Jurkat, Clone E6-1 (cell line): ENCODE results near the gene MOB3B.
"Not testable (repeated sequence)": the region's sequence is repeated elsewhere in the genome, so short reads cannot be mapped to it uniquely, and the experiment has no call there.

Experiments used
- DNase-seq: peaks from one replicate; pipeline ENCODE4 v3.0.0-alpha.2; 2011; ENCODE audit warnings: low read depth, low spot score
- H3K4me3 ChIP-seq: 2 replicates; pipeline ENCODE4 v1.5.1; 2011; ENCODE audit warnings: mild to moderate bottlenecking, low read length, control low read depth, moderate library complexity

Gene MOB3B

DNA sequence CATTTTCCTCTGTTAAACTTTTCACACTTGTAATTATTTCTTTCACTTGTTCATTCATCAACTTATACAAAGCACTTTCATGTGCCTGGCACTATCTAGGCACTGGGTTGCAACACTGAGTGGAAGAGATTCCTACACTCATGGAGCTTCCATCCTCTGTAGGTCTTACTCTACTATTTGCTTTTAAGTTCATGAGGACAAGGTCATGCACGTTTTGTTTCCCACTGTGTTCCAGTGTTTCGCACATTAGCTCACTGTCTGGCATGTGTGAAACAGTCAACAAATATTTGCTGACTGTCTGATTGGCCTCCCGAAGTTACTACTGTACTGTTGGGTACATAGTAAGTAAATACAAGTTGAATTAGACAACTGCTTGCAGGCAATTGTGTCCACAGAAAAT, 93.4 kb downstream of the MOB3B start:
- no peak for DNase-seq
- no peak overlapping the region for H3K4me3 ChIP-seq

DNA sequence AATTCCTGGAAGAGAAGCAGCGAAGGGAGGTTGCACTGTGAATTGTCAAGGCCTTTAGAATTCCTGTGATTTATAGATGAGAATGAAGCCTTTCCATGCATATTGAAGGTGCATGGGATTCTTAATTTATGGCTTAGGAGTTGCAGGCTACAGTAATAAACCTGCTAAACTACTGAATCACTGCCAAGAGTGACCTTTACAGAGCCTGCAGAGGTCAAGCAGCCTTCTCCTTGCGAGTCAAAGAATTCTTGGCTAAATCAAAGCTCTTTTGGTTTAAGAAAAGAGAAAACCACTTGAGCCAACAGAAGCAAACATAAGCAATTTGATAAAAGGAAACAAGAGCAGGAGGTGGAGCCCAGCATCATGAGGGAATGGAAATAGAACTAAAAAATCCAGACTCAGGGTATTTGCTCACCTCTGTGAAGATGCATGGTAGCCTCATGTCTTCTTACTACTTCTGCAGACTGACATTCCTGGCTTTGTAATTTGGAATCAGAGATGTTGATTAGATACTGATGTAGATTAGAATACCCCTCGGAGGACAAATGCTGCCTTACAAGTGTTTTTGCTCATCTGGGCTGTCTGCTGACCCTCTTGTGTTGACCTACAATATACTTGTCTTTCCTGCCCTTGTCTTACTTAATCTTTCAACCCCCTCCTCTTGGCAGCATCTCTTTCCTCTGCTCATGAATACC, 95.8 kb downstream of the MOB3B start:
- DNase-seq: no peak

DNA sequence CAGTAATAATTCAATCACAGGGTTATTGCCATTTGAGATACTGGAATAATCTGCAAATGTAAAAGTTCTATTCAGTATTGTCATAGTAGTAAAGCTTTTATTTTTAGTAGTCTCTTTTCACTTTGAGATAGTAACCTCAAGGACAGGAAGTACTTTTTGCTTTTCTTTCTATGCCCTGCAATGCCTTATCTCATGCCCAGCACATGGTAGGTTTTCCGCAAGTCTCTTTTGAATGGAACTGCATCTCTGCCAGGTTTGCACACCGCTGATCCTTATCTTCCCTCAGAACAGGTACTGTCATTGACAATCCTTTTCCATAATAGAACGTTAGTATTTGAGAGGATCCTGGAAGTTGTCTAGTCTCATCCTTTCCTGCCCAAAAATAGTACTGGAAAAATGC, 97.3 kb downstream of the MOB3B start:
- no peak overlapping the region for H3K4me3 ChIP-seq
- peak; percentile 89 for DNase-seq

More for the DNA sequence above, 95.8 kb downstream of the MOB3B start:
- H3K4me3 ChIP-seq: no peak overlapping the region

GRCh38 chr9:27431543-27432147, 98.0 kb downstream of the MOB3B start:
- DNase-seq: no peak
- no peak overlapping the region for H3K4me3 ChIP-seq

DNA sequence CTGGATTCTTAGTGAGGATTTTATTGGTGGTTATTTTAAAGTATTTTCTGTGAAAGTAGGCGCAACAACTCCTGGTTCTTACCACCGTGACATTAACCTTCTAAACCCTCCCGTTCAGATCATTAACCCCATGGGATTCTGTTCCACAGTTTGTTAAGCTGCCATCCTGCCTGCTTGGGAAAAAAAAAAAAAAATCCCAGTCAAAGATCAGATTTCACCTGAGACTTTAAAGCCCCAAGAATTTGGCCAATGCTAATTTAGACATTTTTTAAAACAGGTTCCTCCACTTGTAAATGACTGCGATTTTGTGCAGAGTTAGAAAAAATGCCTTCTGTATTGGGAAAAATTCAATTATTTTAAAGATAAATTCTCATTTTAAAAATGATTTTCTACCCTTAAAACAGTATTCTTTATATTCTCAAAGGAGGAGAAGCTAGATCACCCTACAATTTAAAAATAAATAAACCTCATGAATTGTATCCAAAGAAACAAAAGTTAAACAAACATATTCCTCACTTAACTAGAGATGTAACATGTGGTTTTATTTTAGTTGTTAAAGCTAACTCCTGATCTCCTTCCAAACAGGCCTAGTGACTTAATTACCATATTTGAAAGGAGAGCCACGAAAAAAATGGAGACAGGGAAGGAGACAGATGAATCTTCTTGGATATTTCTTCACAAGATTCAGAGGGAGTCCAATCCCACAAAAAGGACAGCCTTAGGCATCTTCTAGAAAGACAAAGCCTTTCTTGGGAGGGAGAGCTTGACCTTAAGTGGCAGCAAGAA, 98.7 kb downstream of the MOB3B start:
- DNase-seq: no peak

DNA sequence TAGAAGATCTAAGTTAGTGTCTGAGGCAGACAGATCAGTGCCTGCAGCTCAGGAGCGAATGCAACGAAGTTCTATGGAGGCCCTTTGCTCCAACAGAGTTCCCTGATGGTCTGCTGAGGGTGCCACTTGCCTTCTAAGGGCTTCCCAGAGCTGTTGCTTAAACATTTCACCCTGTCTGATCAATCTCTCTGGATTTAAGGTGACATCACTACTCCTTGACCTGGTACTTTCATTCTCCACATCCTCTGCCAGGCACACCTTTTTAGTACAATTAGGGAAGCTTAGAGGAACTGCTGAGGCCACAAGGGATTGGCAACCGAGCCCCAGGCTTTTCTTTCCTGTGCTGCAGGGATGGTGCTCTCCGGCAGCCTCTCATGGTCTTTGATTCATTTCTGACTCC, 99.7 kb downstream of the MOB3B start:
- DNase-seq: no peak
- H3K4me3 ChIP-seq: no peak overlapping the region

More for the DNA sequence above, 98.7 kb downstream of the MOB3B start:
- H3K4me3 ChIP-seq: no peak overlapping the region

DNA sequence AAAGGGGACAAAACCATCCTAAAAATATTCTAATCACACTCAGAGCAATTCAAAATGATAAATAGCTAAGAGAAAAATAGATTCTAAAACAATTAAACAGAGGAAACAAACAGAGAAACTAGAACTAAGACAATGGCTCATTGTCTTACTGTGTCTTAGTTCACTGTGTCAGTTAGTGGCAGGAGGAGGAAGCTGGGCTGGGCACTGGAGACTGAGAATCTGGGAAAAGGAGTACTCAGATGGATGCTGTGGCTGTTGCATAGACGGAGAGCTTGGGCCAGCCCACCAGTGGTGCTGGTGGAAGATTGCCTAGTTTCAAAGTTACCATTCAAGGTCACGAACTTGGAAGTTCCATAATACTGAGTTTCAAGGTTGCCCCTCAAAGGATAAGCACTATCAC, 100.2 kb downstream of the MOB3B start:
- no peak overlapping the region for H3K4me3 ChIP-seq
- DNase-seq: no peak

- no peak for DNase-seq
- H3K4me3 ChIP-seq: no peak overlapping the region
Measured at GRCh38 chr9:27428551-27428950, 101.1 kb downstream of the MOB3B start.

- no peak overlapping the region for H3K4me3 ChIP-seq
- no peak for DNase-seq
Measured at GRCh38 chr9:27427272-27427643, 102.4 kb downstream of the MOB3B start.

DNA sequence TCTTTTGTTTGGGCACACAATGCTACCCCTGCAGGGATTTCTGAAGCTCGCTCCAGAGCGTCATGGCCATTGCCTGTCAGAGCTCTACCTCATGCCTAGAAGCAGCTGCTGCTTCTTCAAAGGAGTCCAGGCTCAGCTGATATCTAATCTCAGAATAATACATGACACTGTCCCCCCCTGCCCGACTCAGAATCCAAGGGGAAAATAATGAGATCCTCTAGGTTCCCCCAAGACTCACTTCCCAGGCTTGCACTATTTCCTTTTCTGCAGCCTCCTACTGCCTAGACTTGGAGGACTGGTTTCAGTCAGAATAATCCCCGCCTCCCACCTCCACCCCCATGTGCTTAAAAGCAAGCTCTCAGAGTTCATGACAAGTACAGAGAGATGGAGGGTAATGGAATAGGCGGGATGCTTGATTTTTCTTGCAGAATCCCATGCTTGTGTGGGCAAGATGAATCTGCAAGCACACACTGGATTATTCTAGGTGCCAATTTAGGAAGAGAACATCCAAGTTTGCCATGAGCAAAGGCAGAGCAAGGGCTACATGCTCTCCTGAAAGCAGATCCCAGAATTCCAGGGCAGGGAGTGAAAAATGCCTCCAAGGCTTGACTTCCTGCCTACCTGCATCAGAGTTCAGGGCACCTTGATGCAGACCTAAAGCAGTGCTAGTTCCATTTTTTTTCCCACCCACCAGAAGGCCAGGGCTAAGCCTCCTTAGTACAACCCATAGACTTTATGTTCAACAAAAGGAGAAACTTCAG, 102.9 kb downstream of the MOB3B start:
- no peak overlapping the region for H3K4me3 ChIP-seq
- no peak for DNase-seq

GRCh38 chr9:27425827-27426510, 103.6 kb downstream of the MOB3B start:
- no peak for DNase-seq
- H3K4me3 ChIP-seq: no peak overlapping the region

GRCh38 chr9:27423915-27424710, 105.5 kb downstream of the MOB3B start:
- DNase-seq: no peak
- H3K4me3 ChIP-seq: no peak overlapping the region

GRCh38 chr9:27422279-27422834, 107.3 kb downstream of the MOB3B start:
- DNase-seq: no peak
- no peak overlapping the region for H3K4me3 ChIP-seq

GRCh38 chr9:27421577-27421976, 108.0 kb downstream of the MOB3B start:
- no peak for DNase-seq
- H3K4me3 ChIP-seq: no peak overlapping the region

- H3K4me3 ChIP-seq, DNase-seq: not testable (repeated sequence)
Measured at GRCh38 chr9:27419558-27419957, 110.1 kb downstream of the MOB3B start.

GRCh38 chr9:27414220-27414761, 115.3 kb downstream of the MOB3B start:
- DNase-seq: no peak
- H3K4me3 ChIP-seq: no peak overlapping the region

- DNase-seq: no peak
- H3K4me3 ChIP-seq: no peak overlapping the region
Measured at GRCh38 chr9:27413511-27414219, 115.9 kb downstream of the MOB3B start.
